ENCODE data around the gene UTP14C.
"Not testable (repeated sequence)": the region's sequence is repeated elsewhere in the genome, so short reads cannot be mapped to it uniquely, and the experiment has no call there.

GRCh38 chr13:52030401-52030800, 5.9 kb downstream of the UTP14C start:
- TF ChIP-seq, protein P1, sequence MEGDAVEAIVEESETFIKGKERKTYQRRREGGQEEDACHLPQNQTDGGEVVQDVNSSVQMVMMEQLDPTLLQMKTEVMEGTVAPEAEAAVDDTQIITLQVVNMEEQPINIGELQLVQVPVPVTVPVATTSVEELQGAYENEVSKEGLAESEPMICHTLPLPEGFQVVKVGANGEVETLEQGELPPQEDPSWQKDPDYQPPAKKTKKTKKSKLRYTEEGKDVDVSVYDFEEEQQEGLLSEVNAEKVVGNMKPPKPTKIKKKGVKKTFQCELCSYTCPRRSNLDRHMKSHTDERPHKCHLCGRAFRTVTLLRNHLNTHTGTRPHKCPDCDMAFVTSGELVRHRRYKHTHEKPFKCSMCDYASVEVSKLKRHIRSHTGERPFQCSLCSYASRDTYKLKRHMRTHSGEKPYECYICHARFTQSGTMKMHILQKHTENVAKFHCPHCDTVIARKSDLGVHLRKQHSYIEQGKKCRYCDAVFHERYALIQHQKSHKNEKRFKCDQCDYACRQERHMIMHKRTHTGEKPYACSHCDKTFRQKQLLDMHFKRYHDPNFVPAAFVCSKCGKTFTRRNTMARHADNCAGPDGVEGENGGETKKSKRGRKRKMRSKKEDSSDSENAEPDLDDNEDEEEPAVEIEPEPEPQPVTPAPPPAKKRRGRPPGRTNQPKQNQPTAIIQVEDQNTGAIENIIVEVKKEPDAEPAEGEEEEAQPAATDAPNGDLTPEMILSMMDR (IDR thresholded peaks at IDR 0.05; ENCODE audit: extremely low read depth in 1 of 2, insufficient read depth in 1 of 2, low read depth in 1 of 2, low read length in 2 of 2) = not testable (repeated sequence)
- not testable (repeated sequence) for TF ChIP-seq POLR2AphosphoS5 (IDR thresholded peaks at IDR 0.05; ENCODE audit: insufficient read depth, low read depth, low read length); POLR2A (IDR thresholded peaks at IDR 0.05; ENCODE audit: low read depth, low read length); MAX (IDR thresholded peaks at IDR 0.05; ENCODE audit: insufficient read depth, insufficient read length); EZH2 (IDR thresholded peaks at IDR 0.05; ENCODE audit: borderline replicate concordance, low read depth, low read length, severe bottlenecking)

Measured in endothelial cell of umbilical vein (primary cell).